ENCODE data around the gene MAL.

MAL gene

GRCh38 chr2:95050385-95051300 lies 25.1 kb downstream of the MAL start:
- no peak for DNase-seq

- no peak for DNase-seq
These were observed 26.1 kb downstream of the MAL start for GRCh38 chr2:95051626-95052025.

GRCh38 chr2:95052307-95052706 lies 26.8 kb downstream of the MAL start:
- no peak for DNase-seq

GRCh38 chr2:95052804-95053479 lies 27.4 kb downstream of the MAL start:
- DNase-seq: no peak

GRCh38 chr2:95053543-95053942 lies 28.0 kb downstream of the MAL start:
- DNase-seq: no peak

GRCh38 chr2:95054016-95054415 lies 28.5 kb downstream of the MAL start:
- DNase-seq: no peak

GRCh38 chr2:95055262-95055661 lies 29.8 kb downstream of the MAL start:
- no peak for DNase-seq

GRCh38 chr2:95056044-95056443 lies 30.5 kb downstream of the MAL start:
- DNase-seq: no peak

- DNase-seq: no peak
These were observed 31.3 kb downstream of the MAL start for GRCh38 chr2:95056461-95057459.

GRCh38 chr2:95057535-95058370 lies 32.2 kb downstream of the MAL start:
- DNase-seq: no peak

GRCh38 chr2:95058466-95058988 lies 33.0 kb downstream of the MAL start:
- no peak for DNase-seq

- DNase-seq: no peak
These were observed 33.6 kb downstream of the MAL start for GRCh38 chr2:95058989-95059641.

GRCh38 chr2:95059656-95060370 lies 34.3 kb downstream of the MAL start:
- no peak for DNase-seq

GRCh38 chr2:95060446-95061118 lies 35.1 kb downstream of the MAL start:
- no peak for DNase-seq

- DNase-seq: no peak
These were observed 35.6 kb downstream of the MAL start for GRCh38 chr2:95061119-95061512.

- DNase-seq: no peak
These were observed 36.2 kb downstream of the MAL start for GRCh38 chr2:95061601-95062183.

GRCh38 chr2:95062242-95063085 lies 37.0 kb downstream of the MAL start:
- DNase-seq: no peak

All from CD4-positive, alpha-beta T cell treated with Interleukin-12 subunit alpha and Interleukin-12 subunit beta, for 1 hour (primary cell).